K562 (cell line): Measurements from ENCODE around the gene MAN2A1. TPM values are rescaled to one million over a fixed set of nuclear protein-coding genes. Genes with fewer than 3 reads are reported as not detected.

Experiments used
- BCLAF1 ChIP-seq, 2 experiments: fragments of 450-650 bp in 1 of 2; IDR thresholded peaks; 2 replicates each; pipeline ENCODE4 v1.6.1; 2011 to 2017; ENCODE audit warnings: low read depth in 2 of 2, antibody characterized with exemption in 1 of 2, borderline replicate concordance in 1 of 2, low read length in 1 of 2, mild to moderate bottlenecking in 1 of 2, mixed read lengths in 1 of 2; ENCODE audit not compliant: control insufficient read depth in 1 of 2
- BRF1 ChIP-seq: IDR thresholded peaks from 3 replicates; pipeline ENCODE4 v1.6.1; 2011; ENCODE audit warnings: borderline replicate concordance, mild to moderate bottlenecking; ENCODE audit not compliant: insufficient read length; ENCODE audit errors: extremely low read depth
- CHCHD3 ChIP-seq: fragments of 250-450 bp; sonication (Bioruptor Pico); IDR thresholded peaks from 2 replicates; pipeline ENCODE4 v2.1.2; 2022; ENCODE audit warnings: mild to moderate bottlenecking
- ELK3 ChIP-seq: fragments of 450-650 bp; formaldehyde crosslinking; IDR thresholded peaks from 2 replicates; pipeline ENCODE4 v1.4.0; 2020; ENCODE audit warnings: mild to moderate bottlenecking
- ETV1 ChIP-seq: fragments of 450-650 bp; conservative IDR thresholded peaks from 2 replicates; pipeline ENCODE4 v1.6.1; 2016; ENCODE audit warnings: missing genetic modification characterization, control low read depth, low read depth, missing compliant biosample characterization
- FOXJ2 ChIP-seq: fragments of 200-800 bp; sonication (Bioruptor generic); IDR thresholded peaks from 2 replicates; pipeline ENCODE4 v1.6.1; 2016; ENCODE audit warnings: missing genetic modification characterization, missing compliant biosample characterization
- GATAD2B ChIP-seq: fragments of 450-650 bp; IDR thresholded peaks from 2 replicates; pipeline ENCODE4 v1.6.1; 2017; ENCODE audit warnings: mild to moderate bottlenecking, borderline replicate concordance
- IFI16 ChIP-seq: fragments of 250-450 bp; sonication (Bioruptor Pico); IDR thresholded peaks from 2 replicates; pipeline ENCODE4 v2.1.2; 2022; ENCODE audit warnings: mild to moderate bottlenecking, inconsistent platforms
- KHSRP ChIP-seq: fragments of 450-650 bp; IDR thresholded peaks from 2 replicates; pipeline ENCODE4 v1.6.1; 2017
- MTA2 ChIP-seq: fragments of 450-650 bp; IDR thresholded peaks from 2 replicates; pipeline ENCODE4 v1.6.1; 2016; ENCODE audit warnings: low read depth
- POLR2B ChIP-seq: fragments of 450-650 bp; IDR thresholded peaks from 2 replicates; pipeline ENCODE4 v1.6.1; 2018; ENCODE audit warnings: low read depth; ENCODE audit not compliant: partially characterized antibody
- RBFOX2 ChIP-seq: fragments of 200-400 bp; formaldehyde crosslinking; IDR thresholded peaks from 2 replicates; pipeline ENCODE4 v1.6.1; 2017; ENCODE audit warnings: low read depth, mild to moderate bottlenecking, low read length, moderate library complexity
- RFX7 ChIP-seq: fragments of 250-450 bp; sonication (Bioruptor Pico); IDR thresholded peaks from 2 replicates; pipeline ENCODE4 v1.5.1; 2021; ENCODE audit warnings: mild to moderate bottlenecking
- SRSF9 ChIP-seq: fragments of 200-400 bp; formaldehyde crosslinking; IDR thresholded peaks from 2 replicates; pipeline ENCODE4 v1.6.1; 2017; ENCODE audit warnings: low read depth, low read length, borderline replicate concordance
- TARDBP ChIP-seq: fragments of 450-650 bp; IDR thresholded peaks from 2 replicates; pipeline ENCODE4 v1.6.1; 2016
- TFAM ChIP-seq: fragments of 250-450 bp; sonication (Bioruptor Pico); conservative IDR thresholded peaks from 2 replicates; pipeline ENCODE4 v1.5.0; 2021; ENCODE audit warnings: mild to moderate bottlenecking, moderate library complexity
- THRAP3 ChIP-seq: fragments of 450-650 bp; IDR thresholded peaks from 2 replicates; pipeline ENCODE4 v1.6.1; 2016; ENCODE audit warnings: mild to moderate bottlenecking, inconsistent platforms, borderline replicate concordance
- ZBTB7A ChIP-seq: IDR thresholded peaks from 2 replicates; pipeline ENCODE4 v1.6.1; 2011; ENCODE audit warnings: low read depth, mild to moderate bottlenecking, low read length, moderate library complexity, borderline replicate concordance; ENCODE audit not compliant: control insufficient read depth
- ZFP30 ChIP-seq: fragments of 250-450 bp; sonication (Bioruptor Pico); IDR thresholded peaks from 2 replicates; pipeline ENCODE4 v1.8.0; 2022; ENCODE audit warnings: moderate library complexity, mild to moderate bottlenecking, inconsistent platforms, borderline replicate concordance
- ZNF253 ChIP-seq: fragments of 250-450 bp; sonication (Bioruptor Pico); conservative IDR thresholded peaks from 2 replicates; pipeline ENCODE4 v1.6.1; 2021; ENCODE audit warnings: mild to moderate bottlenecking
- ZNF263 ChIP-seq: sonication (generic); formaldehyde crosslinking; IDR thresholded peaks from 2 replicates; pipeline ENCODE4 v1.8.0; 2022; ENCODE audit warnings: mild to moderate bottlenecking, missing genetic modification reagents, borderline replicate concordance
- ZNF518B ChIP-seq: fragments of 250-450 bp; sonication (Bioruptor Pico); IDR thresholded peaks from 2 replicates; pipeline ENCODE4 v1.5.0; 2021; ENCODE audit warnings: mild to moderate bottlenecking, moderate library complexity
- polyA plus RNA-seq, 8 experiments: library from polyadenylated mRNA; depleted of rRNA in 4 of 8; stranded (reverse) in 5 of 8; unstranded in 3 of 8; fragments of >200 nt; fragmentation: Nextera tagmentation in 2 of 8; fragmentation: Illumina TruSeq in 1 of 8; extraction: Ambion mirVana in 2 of 8; extraction: Trizol in 1 of 8; gene quantifications; 2 replicates each; pipeline versions ENCODE4 v1.2.1 to v1.2.3, GENCODE V29; 2011 to 2014; ENCODE audit warnings: inconsistent platforms in 1 of 8, missing spikeins in 1 of 8
- total RNA-seq, 7 experiments: library from RNA; depleted of rRNA in 6 of 7; stranded (reverse); fragments of >200 nt in 6 of 7; fragmentation: Illumina TruSeq in 2 of 7; extraction: Trizol in 2 of 7; gene quantifications; 2 replicates each; pipeline versions ENCODE4 v1.2.1 to v1.2.3, GENCODE V29; 2011 to 2021; ENCODE audit warnings: low replicate concordance in 1 of 7

MAN2A1 gene
- total and polyA plus RNA-seq, 9 of the 15 experiments (the other 6 are each of a cell fraction or from before 2014, with no cell fraction given) = 5.2 to 32.0 (median 19.8) TPM

- TF ChIP-seq RBFOX2 = peak; percentile 58
- no peak for TF ChIP-seq ELK3
- TF ChIP-seq KHSRP = no peak
- no peak for TF ChIP-seq SRSF9
- no peak for TF ChIP-seq ZNF518B (CRISPR knock-in tag)
- TF ChIP-seq ZNF253 (CRISPR knock-in tag) = no peak
- no peak for TF ChIP-seq MTA2
- no peak for TF ChIP-seq BCLAF1 (IDR thresholded peaks at IDR 0.05; ENCODE audit: borderline replicate concordance in 1 of 2, control insufficient read depth in 1 of 2, low read depth in 2 of 2, low read length in 1 of 2)
- TF ChIP-seq RFX7 (CRISPR knock-in tag) = no peak
- no peak for TF ChIP-seq THRAP3
- TF ChIP-seq GATAD2B = no peak
- no peak for TF ChIP-seq TARDBP
- TF ChIP-seq ZBTB7A = peak; percentile 28; the same call in 1 of the 2 replicates
- TF ChIP-seq BRF1 = no peak
- TF ChIP-seq ZFP30 (CRISPR knock-in tag) = no peak
- TF ChIP-seq IFI16 (CRISPR knock-in tag) = no peak
- no peak for TF ChIP-seq CHCHD3 (CRISPR knock-in tag)
- no peak for TF ChIP-seq ZNF263 (CRISPR knock-in tag)
- TF ChIP-seq FOXJ2 = no peak
- TF ChIP-seq POLR2B = no peak
- TF ChIP-seq ETV1 (tag) = no peak
- TF ChIP-seq TFAM = no peak
These were observed 681 bp downstream of the MAN2A1 start (continued) for GRCh38 chr5:109690242-109690974.
